ENCODE measurements around the gene PCDHGB7. TPM values are rescaled to one million over a fixed set of nuclear protein-coding genes. Genes with fewer than 3 reads are reported as not detected.
A peak's percentile ranks its signal among the peaks of the same experiment; 100 is the strongest.

Gene PCDHGB7
- total and polyA plus RNA-seq, 2 experiments from 2014 or later: 13.2 to 14.2 TPM

- Histone ChIP-seq H3K9me2 (ENCODE audit: insufficient read depth) (no peaks in the 10 kb centered on the region), H3F3A (ENCODE audit: insufficient read depth) (peaks cover 20% of the 10 kb centered on the region), H3K79me2 (ENCODE audit: insufficient read depth) (peaks cover 52% of the 10 kb centered on the region), H4K20me1 (ENCODE audit: insufficient read depth) (no peaks in the 10 kb centered on the region), H3K4me2 (ENCODE audit: unreplicated experiment) (peak overlapping the region; percentile 59), H3K9me3 (ENCODE audit: low read depth) (no peaks in the 10 kb centered on the region), H3K27me3 (replicated peaks; ENCODE audit: insufficient read depth) (no peaks in the 10 kb centered on the region), H3K9ac (no peak overlapping the region), H3K4me1 (ENCODE audit: insufficient read depth) (peaks cover 29% of the 10 kb centered on the region), H2AFZ (no peak overlapping the region), H3K4me3 (0 out of 2 replicates have a peak overlapping the region, but pooled peaks have one; percentile 23), H3K36me3 (ENCODE audit: low read depth) (no peaks in the 10 kb centered on the region), H3K27ac (peak overlapping the region; percentile 8; the same call in 1 of the 2 replicates)
- in situ Hi-C loops (cut with MboI): no loop called here
- peak; percentile 71 for DNase-seq
- WGBS, 2 experiments (ENCODE audit: low coverage in 1 of 2, low lambda C conversion rate in 2 of 2, missing lambda C conversion rate in 2 of 2): 52 to 54% methylated on average over 2 of the region's 2 CpGs
- no peak for TF ChIP-seq EZH2phosphoT487 (IDR thresholded peaks at IDR 0.05; ENCODE audit: insufficient read depth, low read depth)
- TF ChIP-seq EZH2 (IDR thresholded peaks at IDR 0.05; ENCODE audit: insufficient read depth, poor library complexity, severe bottlenecking): no peak
Observed at GRCh38 chr5:141434006-141434405, 16.5 kb downstream of the PCDHGB7 start.

- Histone ChIP-seq H3K4me3 (peak overlapping the region; percentile 19), H3K36me3 (ENCODE audit: low read depth) (no peaks in the 10 kb centered on the region), H2AFZ (no peak overlapping the region), H4K20me1 (ENCODE audit: insufficient read depth) (no peaks in the 10 kb centered on the region), H3K9me2 (ENCODE audit: insufficient read depth) (no peaks in the 10 kb centered on the region), H3K4me1 (ENCODE audit: insufficient read depth) (peaks cover 36% of the 10 kb centered on the region), H3K9me3 (ENCODE audit: low read depth) (no peaks in the 10 kb centered on the region), H3K27ac (peak overlapping the region; percentile 39), H3K9ac (no peak overlapping the region), H3K27me3 (replicated peaks; ENCODE audit: insufficient read depth) (no peaks in the 10 kb centered on the region), H3K79me2 (ENCODE audit: insufficient read depth) (peaks cover 67% of the 10 kb centered on the region), H3F3A (ENCODE audit: insufficient read depth) (peaks cover 20% of the 10 kb centered on the region), H3K4me2 (ENCODE audit: unreplicated experiment) (peak overlapping the region; percentile 46)
- in situ Hi-C loops (cut with MboI): no loop called here
- DNase-seq: peak; percentile 69
- WGBS, 2 experiments (ENCODE audit: low coverage in 1 of 2, low lambda C conversion rate in 2 of 2, missing lambda C conversion rate in 2 of 2): 26 to 31% methylated on average over 2 of the region's 2 CpGs
- TF ChIP-seq EZH2phosphoT487 (IDR thresholded peaks at IDR 0.05; ENCODE audit: insufficient read depth, low read depth) (no peak), EZH2 (IDR thresholded peaks at IDR 0.05; ENCODE audit: insufficient read depth, poor library complexity, severe bottlenecking) (no peak)
Observed at GRCh38 chr5:141437221-141437620, 19.7 kb downstream of the PCDHGB7 start.

DNA sequence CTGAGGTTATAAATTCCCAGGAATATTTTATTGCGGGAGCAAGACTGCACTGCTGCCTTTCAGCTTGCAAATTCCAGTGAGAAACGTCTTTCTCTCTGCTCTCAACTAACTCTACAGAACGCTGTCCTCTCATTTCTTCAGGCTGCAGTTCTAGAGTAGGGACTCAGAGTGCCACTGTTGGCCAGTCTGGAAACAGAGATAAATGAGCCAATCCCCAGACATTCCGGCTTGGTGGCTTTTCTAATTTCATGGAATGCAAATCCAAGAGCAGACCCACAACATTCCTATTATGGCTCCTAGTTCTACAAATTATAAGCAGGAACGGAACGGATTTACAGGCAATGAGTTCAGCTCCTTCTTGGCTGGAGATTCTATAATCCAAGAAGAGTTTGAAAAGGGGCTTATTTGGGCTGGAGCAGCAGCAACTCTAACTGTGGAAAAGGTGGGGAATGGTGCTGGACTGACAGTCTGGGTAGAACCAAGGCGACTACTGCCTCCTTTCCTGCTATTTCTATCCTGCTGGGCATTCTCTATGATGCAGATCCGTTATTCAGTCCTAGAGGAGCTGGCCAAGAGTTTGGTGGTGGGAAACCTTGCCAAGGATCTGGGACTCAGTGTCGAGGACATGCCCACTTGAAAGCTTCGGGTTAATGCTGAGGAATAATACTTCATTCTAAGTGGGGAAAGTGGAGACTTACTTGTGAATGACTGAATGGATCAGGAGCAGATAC is 22.1 kb downstream of the PCDHGB7 start:
- 33 to 34% methylated on average over 10 of the region's 10 CpGs for WGBS, 2 experiments (ENCODE audit: low coverage in 1 of 2, low lambda C conversion rate in 2 of 2, missing lambda C conversion rate in 2 of 2)
- no peak for TF ChIP-seq EZH2phosphoT487 (IDR thresholded peaks at IDR 0.05; ENCODE audit: insufficient read depth, low read depth)
- no peak for TF ChIP-seq EZH2 (IDR thresholded peaks at IDR 0.05; ENCODE audit: insufficient read depth, poor library complexity, severe bottlenecking)
- H3K36me3 ChIP-seq (ENCODE audit: low read depth): no peaks in the 10 kb centered on the region
- peak; percentile 62 for DNase-seq
- H3K9me2 ChIP-seq (ENCODE audit: insufficient read depth): no peaks in the 10 kb centered on the region
- no peak overlapping the region for H2AFZ ChIP-seq
- in situ Hi-C loops (cut with MboI): no loop called here
- no peaks in the 10 kb centered on the region for H3K9me3 ChIP-seq (ENCODE audit: low read depth)
- H3F3A ChIP-seq (ENCODE audit: insufficient read depth): peaks cover 12% of the 10 kb centered on the region; the same call in 1 of the 2 replicates
- H4K20me1 ChIP-seq (ENCODE audit: insufficient read depth): no peaks in the 10 kb centered on the region
- H3K4me2 ChIP-seq (ENCODE audit: unreplicated experiment): peak overlapping the region; percentile 13
- peaks cover 79% of the 10 kb centered on the region for H3K79me2 ChIP-seq (ENCODE audit: insufficient read depth)
- H3K4me3 ChIP-seq: no peak overlapping the region
- no peak overlapping the region for H3K9ac ChIP-seq
- no peaks in the 10 kb centered on the region for H3K27me3 ChIP-seq (replicated peaks; ENCODE audit: insufficient read depth)
- peak overlapping the region; percentile 9 for H3K27ac ChIP-seq
- H3K4me1 ChIP-seq (ENCODE audit: insufficient read depth): peaks cover 24% of the 10 kb centered on the region

DNA sequence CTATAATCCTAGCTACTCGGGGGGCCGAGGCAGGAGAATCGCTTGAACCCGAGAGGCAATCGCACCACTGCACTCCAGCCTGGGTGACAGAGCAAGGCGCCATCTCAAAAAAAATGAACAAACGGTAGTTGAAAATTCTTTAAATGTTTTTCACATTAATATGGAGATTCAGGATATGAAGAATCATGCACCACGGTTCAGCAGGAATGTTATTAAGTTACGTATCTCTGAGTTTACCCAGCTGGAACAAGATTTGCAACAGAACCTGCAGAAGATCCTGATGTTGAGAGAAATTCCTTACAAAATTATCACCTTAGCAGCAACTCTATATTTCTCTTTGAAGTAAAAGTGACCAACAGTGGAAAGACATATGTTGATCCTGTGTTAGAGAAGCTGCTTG is 22.9 kb downstream of the PCDHGB7 start:
- no peaks in the 10 kb centered on the region for H3K9me2 ChIP-seq (ENCODE audit: insufficient read depth)
- no peak overlapping the region for H3K4me3 ChIP-seq
- 88 to 89% methylated on average over 9 of the region's 9 CpGs for WGBS, 2 experiments (ENCODE audit: low coverage in 1 of 2, low lambda C conversion rate in 2 of 2, missing lambda C conversion rate in 2 of 2)
- peaks cover 23% of the 10 kb centered on the region for H3K4me1 ChIP-seq (ENCODE audit: insufficient read depth)
- in situ Hi-C loops (cut with MboI): no loop called here
- no peaks in the 10 kb centered on the region for H3K36me3 ChIP-seq (ENCODE audit: low read depth)
- H3K27ac ChIP-seq: no peak overlapping the region
- H3K9me3 ChIP-seq (ENCODE audit: low read depth): no peaks in the 10 kb centered on the region
- DNase-seq: no peak
- H3K27me3 ChIP-seq (replicated peaks; ENCODE audit: insufficient read depth): no peaks in the 10 kb centered on the region
- H3K9ac ChIP-seq: no peak overlapping the region
- no peaks in the 10 kb centered on the region for H4K20me1 ChIP-seq (ENCODE audit: insufficient read depth)
- H3K79me2 ChIP-seq (ENCODE audit: insufficient read depth): peaks cover 81% of the 10 kb centered on the region
- TF ChIP-seq EZH2 (IDR thresholded peaks at IDR 0.05; ENCODE audit: insufficient read depth, poor library complexity, severe bottlenecking) (no peak), EZH2phosphoT487 (IDR thresholded peaks at IDR 0.05; ENCODE audit: insufficient read depth, low read depth) (no peak)
- H3K4me2 ChIP-seq (ENCODE audit: unreplicated experiment): no peak overlapping the region
- H3F3A ChIP-seq (ENCODE audit: insufficient read depth): peaks cover 12% of the 10 kb centered on the region; the same call in 1 of the 2 replicates
- no peak overlapping the region for H2AFZ ChIP-seq
